GM21526 (cell line): ENCODE results near the gene MAFF.
"Not testable (repeated sequence)": the region's sequence is repeated elsewhere in the genome, so short reads cannot be mapped to it uniquely, and the experiment has no call there.

Experiments
- ATAC-seq: cut with Tn5 transposase; IDR thresholded peaks from one replicate; pipeline ENCODE4 v1.9.1; 2021; ENCODE audit warnings: moderate library complexity; ENCODE audit not compliant: unreplicated experiment, low FRiP score

The MAFF gene

GRCh38 chr22:38221908-38222796 is 20.4 kb downstream of the MAFF start:
- no peak for ATAC-seq

DNA sequence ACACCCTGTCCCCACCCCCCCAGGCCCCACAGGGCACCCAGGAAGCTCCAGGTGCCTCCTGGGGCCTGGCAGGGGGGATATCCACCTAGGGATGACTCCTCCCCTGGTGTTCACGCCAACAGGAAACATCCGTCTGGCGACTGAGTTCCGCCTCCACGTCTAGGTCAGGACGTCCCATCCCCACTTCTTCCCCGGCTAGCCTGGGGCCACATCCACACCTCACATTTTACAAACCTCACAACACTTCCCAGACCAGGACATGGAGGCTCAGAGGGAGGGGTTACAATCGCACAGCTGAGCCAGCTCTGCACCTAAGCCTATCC is 21.0 kb downstream of the MAFF start:
- ATAC-seq: no peak

GRCh38 chr22:38223289-38223960 is 21.6 kb downstream of the MAFF start:
- ATAC-seq: no peak

DNA sequence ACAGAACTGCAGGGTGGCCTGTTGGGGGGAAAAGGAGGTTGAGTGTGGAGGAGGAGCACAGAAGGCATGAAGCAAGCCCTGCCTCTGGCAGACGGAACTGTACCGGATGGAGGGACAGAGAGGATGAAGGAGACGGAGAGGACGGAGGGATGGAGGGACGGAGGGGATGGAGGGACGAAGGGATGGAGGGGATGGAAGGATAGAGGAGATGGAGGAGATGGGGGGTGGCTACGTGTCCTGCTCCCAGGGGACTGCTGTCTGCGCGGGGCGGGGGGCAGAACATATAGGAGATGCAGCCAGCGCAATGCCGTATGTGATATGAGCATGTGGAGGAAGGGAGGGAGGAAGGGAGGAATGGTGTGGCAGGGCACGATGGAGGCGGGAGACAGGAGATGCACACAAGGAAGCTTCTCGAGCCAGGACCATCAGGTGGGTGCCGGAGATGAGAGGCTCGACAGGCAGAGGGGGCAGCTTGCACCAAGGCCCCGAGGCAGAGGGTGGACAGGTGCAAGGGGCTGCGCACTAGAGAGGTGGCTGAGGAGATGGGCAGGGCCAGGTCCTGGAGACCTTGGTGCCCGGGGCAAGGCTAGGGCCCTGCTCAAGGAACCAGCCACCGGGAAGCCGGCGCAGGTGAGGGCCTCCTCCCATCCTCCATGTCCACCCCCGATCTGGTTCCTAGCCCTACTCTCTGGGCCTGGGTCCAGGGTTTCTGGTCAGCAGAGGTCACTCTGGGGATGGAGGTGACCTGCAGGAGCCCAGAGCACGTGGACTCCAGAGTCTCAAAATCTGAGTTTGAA is 25.3 kb downstream of the MAFF start:
- ATAC-seq: no peak

- ATAC-seq: no peak
Observed at GRCh38 chr22:38228326-38228872, 26.6 kb downstream of the MAFF start.

DNA sequence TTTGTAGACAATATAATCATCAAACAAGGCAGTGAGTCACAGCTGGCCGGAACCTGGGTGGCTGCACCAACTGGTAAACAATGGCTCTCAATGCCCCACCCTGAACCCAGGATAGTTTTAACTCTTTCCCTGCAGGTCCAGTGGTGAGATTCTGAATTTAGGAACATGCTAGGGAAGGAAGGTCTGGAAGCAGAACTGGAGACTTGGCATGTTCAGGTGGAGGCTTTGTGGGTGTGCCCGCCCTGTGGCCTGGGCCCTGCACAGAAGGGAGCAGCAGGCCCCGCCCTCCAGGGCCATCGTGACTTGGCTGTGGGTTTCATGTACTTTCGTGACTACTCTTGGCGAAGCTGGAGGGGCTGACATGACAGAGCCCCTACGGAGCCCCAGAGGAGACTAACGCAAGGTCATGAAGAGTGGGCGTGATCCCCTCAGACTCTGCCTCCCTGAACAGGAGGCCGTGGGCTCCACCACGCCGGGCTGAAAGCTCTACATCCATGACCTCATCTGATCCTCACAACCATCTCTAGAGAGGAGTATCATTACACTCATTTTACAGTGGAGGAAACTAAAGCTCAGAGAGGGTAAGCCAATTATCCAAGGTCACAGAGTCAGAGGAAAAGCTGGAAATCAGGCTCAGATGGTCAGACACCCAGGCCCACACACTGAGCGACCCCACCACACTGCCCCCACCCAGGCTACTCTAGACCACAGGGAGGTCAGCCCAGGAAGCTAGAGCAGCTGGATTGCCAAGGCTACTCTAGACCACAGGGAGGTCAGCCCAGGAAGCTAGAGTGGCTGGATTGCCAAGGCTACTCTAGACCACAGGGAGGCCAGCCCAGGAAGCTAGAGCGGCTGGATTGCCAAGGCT is 27.3 kb downstream of the MAFF start:
- ATAC-seq: no peak

- no peak for ATAC-seq
Observed at GRCh38 chr22:38230108-38230825, 28.5 kb downstream of the MAFF start.

- no peak for ATAC-seq
Observed at GRCh38 chr22:38230916-38231315, 29.1 kb downstream of the MAFF start.

- no peak for ATAC-seq
Observed at GRCh38 chr22:38232196-38232595, 30.4 kb downstream of the MAFF start.

DNA sequence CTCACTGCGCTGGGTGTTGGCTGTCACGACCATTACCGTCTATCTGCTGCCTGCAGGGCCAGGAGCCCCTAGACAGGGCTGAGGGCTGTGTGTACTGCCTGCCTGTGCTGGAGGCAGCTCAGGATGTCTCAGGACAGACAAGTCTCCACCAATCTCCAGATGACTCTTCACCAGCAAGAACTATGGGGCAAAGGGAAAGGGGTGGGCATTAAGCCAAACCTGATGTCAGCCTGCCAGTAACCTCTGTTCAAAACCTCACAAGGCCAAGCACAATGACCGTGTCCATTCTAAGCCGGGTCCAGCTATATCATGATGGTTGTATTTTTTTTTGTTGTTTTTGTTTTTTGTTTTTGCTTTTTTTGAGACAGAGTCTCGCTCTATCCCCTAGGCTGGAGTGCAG is 31.6 kb downstream of the MAFF start:
- ATAC-seq: no peak

GRCh38 chr22:38233856-38234255 is 32.1 kb downstream of the MAFF start:
- not testable (repeated sequence) for ATAC-seq

- no peak for ATAC-seq
Observed at GRCh38 chr22:38235240-38235850, 33.6 kb downstream of the MAFF start.

- ATAC-seq: no peak
Observed at GRCh38 chr22:38236786-38237185, 35.0 kb downstream of the MAFF start.

DNA sequence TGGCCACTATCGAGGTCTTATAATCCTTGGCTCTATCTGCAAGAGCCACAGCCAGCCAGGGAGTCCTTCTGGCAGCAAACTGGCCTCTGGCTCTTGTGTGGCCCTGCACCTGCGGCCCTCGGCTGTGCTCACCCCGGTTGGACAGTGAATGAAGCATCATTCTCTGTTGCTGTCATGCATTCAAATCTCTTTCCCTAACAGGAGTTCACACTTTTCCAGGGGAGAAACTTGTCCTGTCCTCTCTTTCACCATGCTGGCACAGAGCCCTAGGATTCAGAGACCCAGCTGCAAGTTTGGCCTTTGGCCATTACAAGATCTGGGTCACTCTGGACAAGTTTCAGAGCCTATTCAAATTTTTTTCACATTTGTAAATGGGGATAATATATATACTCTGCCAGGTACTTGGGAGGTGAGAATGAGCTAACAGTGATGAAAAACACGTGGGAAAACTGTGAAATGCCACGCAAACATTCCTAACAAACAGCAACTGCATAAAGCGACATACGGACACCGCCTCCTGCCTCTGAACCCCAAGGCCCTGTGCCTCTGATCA is 36.8 kb downstream of the MAFF start:
- no peak for ATAC-seq

DNA sequence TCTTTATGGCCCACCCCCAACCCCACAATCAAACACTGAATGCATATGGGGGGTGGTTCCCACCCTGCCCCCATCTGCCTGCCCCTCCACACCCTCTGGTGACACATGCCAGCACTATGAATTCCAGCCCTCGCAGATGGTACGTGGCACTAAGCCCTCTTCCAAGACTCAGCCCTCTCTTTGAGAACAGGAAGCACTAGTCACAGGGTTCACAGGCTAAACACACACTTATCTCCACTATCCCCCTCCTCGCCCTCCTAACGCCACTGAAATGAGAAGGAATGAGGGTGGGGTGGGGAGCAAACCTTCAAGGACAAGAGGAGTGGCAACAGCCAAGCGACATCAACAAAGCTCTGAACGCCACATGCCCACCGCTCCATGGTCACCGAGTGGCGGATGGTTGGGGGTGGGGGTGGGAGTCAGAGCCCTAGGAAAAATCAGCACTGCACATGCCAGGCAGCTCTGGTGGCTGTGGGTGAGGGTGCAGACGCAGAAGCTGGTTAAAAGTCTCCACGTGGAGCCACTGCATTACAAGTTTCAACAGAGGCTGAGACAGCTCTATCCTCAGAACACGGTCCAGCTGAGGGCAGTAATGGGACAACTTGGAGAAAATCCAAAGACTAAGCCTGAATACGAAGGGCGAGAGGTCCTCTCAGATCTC is 37.4 kb downstream of the MAFF start:
- ATAC-seq: no peak

DNA sequence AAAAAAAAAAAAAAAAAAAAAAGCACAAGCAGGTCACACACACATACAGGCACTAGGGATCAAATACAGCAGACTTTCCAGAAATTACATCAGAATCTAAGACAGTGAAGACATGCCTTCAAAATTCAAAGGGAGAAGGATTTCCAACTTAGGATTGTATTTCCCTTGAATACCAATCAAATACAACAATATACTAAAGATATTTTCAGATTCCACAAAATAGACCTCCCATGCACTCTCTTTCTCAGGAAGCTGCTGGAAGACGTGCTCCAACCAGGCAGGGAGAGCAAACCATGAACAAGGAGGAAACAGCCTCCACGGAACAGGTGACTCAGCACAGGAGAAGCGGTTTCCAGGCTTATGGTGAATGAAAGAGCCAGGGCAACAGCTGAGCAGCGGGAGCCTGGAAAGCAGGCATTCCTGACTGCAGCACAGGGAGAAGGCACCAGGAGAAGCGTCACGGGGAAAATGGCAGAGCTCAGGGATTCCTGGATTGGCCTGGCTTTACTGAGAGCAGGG is 39.0 kb downstream of the MAFF start:
- ATAC-seq: no peak

DNA sequence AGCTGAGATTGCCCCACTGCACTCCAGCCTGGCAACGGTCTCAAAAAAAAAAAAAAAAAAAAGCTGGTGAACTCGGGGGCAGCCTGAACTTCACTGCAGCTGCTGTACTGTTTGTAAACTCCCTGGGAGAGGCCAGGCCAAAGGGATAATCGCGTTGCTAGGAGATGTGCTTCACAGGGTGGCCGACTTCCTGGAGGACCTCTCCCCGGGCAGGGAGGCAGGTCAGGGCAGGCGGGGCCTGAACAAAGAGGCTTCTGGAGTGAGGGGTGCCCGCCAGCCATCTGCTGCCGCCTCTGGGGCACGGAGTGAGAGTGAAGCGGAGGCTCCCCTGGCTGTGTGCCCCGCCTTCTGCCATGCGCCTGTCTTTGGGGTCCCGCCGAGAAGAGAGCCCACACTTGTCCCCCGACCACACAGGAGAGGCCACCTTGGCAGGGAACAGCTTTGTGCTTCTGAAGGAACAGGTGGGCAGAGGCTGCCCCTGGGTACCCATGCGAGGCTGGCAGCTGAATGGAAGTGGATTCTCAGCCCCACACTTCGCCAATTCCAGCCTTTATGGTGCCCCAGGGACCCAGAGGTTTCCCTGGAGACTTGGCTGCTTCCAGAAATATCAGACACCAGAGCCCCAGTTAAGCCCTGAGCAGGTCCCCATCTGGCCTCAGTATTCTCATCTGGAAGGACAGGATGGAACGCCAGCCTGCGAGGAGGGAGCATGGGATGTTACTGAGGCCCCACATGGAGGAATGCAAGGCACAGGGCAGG is 41.4 kb downstream of the MAFF start:
- no peak for ATAC-seq
